ENCODE results near the gene PRDM16. TPM values are rescaled to one million over a fixed set of nuclear protein-coding genes. Genes with fewer than 3 reads are reported as not detected.
A peak's percentile ranks its signal among the peaks of the same experiment; 100 is the strongest.

Gene PRDM16
- total and polyA plus RNA-seq, 8 donors: 9.6 to 18.0 (median 14.7) TPM

- intact Hi-C loops (cut with DNase I): no loop called here
- Histone ChIP-seq H3K27me3 (peaks cover 0 to 53% of the 10 kb centered on the region in 2 donors), H3K4me1 (peaks cover 28 to 43% of the 10 kb centered on the region in 2 donors), H3K9me3 (no peaks in the 10 kb centered on the region), H3K27ac (peak overlapping the region in 1 of 2 donors; percentile 39), H3K36me3 (no peaks in the 10 kb centered on the region), H3K4me3 (no peak overlapping the region)
- TF ChIP-seq CTCF (IDR thresholded peaks at IDR 0.05): no peak
- ATAC-seq (peak; percentile 75), DNase-seq (peak; percentile 66 to 87 (median 82))
Measured at GRCh38 chr1:3174487-3175247, 105.7 kb downstream of the PRDM16 start.

DNA sequence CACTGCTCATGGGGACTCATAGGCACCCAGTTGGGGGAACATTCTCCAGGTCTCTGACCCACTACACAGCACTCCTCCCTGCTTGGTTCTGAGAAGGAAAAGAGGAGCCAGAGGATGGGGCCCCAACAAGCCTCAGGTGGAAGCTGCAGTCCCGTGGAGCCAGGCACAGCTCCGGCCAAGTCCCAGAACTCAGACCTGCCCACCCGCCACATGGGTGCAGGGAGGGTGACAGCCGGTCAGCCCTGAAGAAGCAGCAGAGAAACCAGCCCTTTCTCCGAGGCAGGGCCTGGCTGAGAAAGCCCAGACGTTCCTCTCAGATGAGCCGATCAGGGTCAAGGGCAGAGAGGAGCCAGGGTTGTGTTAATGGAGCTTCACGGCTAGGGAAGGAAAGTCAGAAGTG, 106.5 kb downstream of the PRDM16 start:
- TF ChIP-seq CTCF (IDR thresholded peaks at IDR 0.05): no peak
- H3K27ac ChIP-seq: no peak overlapping the region
- no peaks in the 10 kb centered on the region for H3K9me3 ChIP-seq
- ATAC-seq: no peak
- DNase-seq: peak in 1 of 4 donors; percentile 65
- intact Hi-C loops (cut with DNase I): no loop called here
- peaks cover 20 to 35% of the 10 kb centered on the region in 2 donors for H3K4me1 ChIP-seq
- peaks cover 0 to 47% of the 10 kb centered on the region in 2 donors for H3K27me3 ChIP-seq
- H3K4me3 ChIP-seq: no peak overlapping the region
- no peaks in the 10 kb centered on the region for H3K36me3 ChIP-seq

- ATAC-seq: no peak
- TF ChIP-seq CTCF (IDR thresholded peaks at IDR 0.05): no peak
- Histone ChIP-seq H3K4me1 (peaks cover 16 to 29% of the 10 kb centered on the region in 2 donors), H3K4me3 (no peak overlapping the region), H3K36me3 (no peaks in the 10 kb centered on the region), H3K27me3 (peaks cover 0 to 42% of the 10 kb centered on the region in 2 donors), H3K27ac (no peak overlapping the region), H3K9me3 (no peaks in the 10 kb centered on the region)
- intact Hi-C loops (cut with DNase I): no loop called here
- peak in 1 of 4 donors; percentile 1 for DNase-seq
Measured at GRCh38 chr1:3176028-3176427, 107.0 kb downstream of the PRDM16 start.

- no peaks in the 10 kb centered on the region for H3K36me3 ChIP-seq
- intact Hi-C loops (cut with DNase I): no loop called here
- H3K27ac ChIP-seq: no peak overlapping the region
- DNase-seq (no peak), ATAC-seq (no peak)
- H3K4me3 ChIP-seq: no peak overlapping the region
- H3K9me3 ChIP-seq: peaks cover 0 to under 1% of the 10 kb centered on the region in 2 donors
- peaks cover 0 to 34% of the 10 kb centered on the region in 2 donors for H3K27me3 ChIP-seq
- H3K4me1 ChIP-seq: peaks cover 11 to 21% of the 10 kb centered on the region in 2 donors
- no peak for TF ChIP-seq CTCF (IDR thresholded peaks at IDR 0.05)
Measured at GRCh38 chr1:3176820-3177219, 107.8 kb downstream of the PRDM16 start.

DNA sequence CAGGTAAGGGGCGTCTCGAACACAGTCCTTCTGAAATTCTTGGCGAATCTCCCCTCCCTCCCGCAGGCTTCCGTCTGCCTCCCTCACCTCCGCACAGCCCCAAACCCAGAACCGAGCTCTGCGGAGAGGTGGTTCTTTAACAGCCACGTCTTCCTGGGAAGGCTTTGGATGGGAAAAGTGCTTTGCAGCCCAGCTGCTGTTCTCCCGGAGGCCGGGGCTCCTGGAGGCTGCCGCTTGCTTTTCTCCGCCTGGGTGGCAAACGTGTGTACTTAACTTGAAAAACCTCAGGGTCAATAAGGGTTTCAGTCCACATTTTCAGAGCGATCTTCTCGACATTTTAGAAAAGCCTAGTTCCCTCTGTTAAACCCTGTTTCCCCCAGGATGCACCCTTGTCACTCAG, 109.3 kb downstream of the PRDM16 start:
- Histone ChIP-seq H3K9me3 (peaks cover 0 to 2% of the 10 kb centered on the region in 2 donors), H3K4me3 (no peak overlapping the region), H3K4me1 (peaks cover 11 to 18% of the 10 kb centered on the region in 2 donors), H3K27ac (no peak overlapping the region), H3K36me3 (no peaks in the 10 kb centered on the region), H3K27me3 (peaks cover 0 to 33% of the 10 kb centered on the region in 2 donors)
- no peak for ATAC-seq
- no peak for TF ChIP-seq CTCF (IDR thresholded peaks at IDR 0.05)
- intact Hi-C loops (cut with DNase I): no loop called here
- DNase-seq: no peak

Measured in left lung (tissue), 10 donors.